ENCODE data around the gene UCP2. TPM values are rescaled to one million over a fixed set of nuclear protein-coding genes. Genes with fewer than 3 reads are reported as not detected.

Gene UCP2
- total and polyA plus RNA-seq, 10 of the 15 experiments (the other 5 are each of a cell fraction or from before 2014, with no cell fraction given), result 32.9 to 248 (median 154) TPM

DNA sequence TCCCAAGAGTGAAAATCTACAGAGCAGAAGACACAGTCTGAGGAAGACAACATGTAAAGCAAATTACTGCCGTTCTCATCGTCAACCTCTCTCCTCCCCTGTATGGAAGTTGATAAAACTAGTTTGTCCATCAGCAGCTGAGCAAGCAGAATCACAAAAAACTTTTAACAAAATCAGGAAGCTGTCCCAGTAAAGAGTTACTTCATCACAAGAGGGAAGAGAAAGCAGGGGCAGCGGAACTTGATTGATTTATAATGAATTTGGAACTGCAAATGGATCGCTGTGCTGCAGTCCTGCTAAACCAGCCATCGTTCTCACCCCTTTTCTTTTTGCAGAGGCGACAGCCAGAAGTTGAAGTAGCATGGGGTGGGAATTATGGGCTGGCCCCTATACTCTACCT, 39.9 kb upstream of the UCP2 start:
- Histone ChIP-seq H3K79me2 (ENCODE audit: control insufficient read depth, insufficient read depth, low read length) (no peaks in the 10 kb centered on the region), H3K4me3 (no peak overlapping the region), H4K20me1 (ENCODE audit: control insufficient read depth, insufficient read depth) (no peaks in the 10 kb centered on the region), H3K27me3 (replicated peaks in 1 of 2; ENCODE audit: control insufficient read depth in 2 of 2, insufficient read depth in 2 of 2, low read length in 1 of 2) (no peaks in the 10 kb centered on the region), H2AFZ (ENCODE audit: control insufficient read depth, low read depth, low read length) (no peak overlapping the region), H3K36me3 (ENCODE audit: control insufficient read depth in 2 of 2, insufficient read depth in 2 of 2, low read length in 1 of 2) (peaks cover 0 to 1% of the 10 kb centered on the region in 2 experiments; a peak in 1 of 4 replicates), H3K27ac (ENCODE audit: control insufficient read depth, insufficient read depth) (no peak overlapping the region), H3K4me2 (ENCODE audit: control insufficient read depth, insufficient read depth) (no peak overlapping the region), H3K4me1 (ENCODE audit: control insufficient read depth, insufficient read depth, low read length) (peaks cover 21% of the 10 kb centered on the region), H3K9ac (ENCODE audit: control insufficient read depth, insufficient read depth, low read length) (no peak overlapping the region), H3K9me3 (replicated peaks; ENCODE audit: control insufficient read depth, insufficient read depth, low read length) (no peaks in the 10 kb centered on the region)
- CTCF ChIA-PET, result no interaction called here
- no TSS peak for BruUV-seq (replicated peaks)
- TF ChIP-seq MYC (IDR thresholded peaks at IDR 0.05; ENCODE audit: insufficient read depth, insufficient read length, insufficient replicate concordance, low read length, severe bottlenecking), result no peak
- no peak for TF ChIP-seq STAT1 (conservative IDR thresholded peaks at IDR 0.05)
- TF ChIP-seq NBN (IDR thresholded peaks at IDR 0.05), result no peak
- TF ChIP-seq, protein P1, sequence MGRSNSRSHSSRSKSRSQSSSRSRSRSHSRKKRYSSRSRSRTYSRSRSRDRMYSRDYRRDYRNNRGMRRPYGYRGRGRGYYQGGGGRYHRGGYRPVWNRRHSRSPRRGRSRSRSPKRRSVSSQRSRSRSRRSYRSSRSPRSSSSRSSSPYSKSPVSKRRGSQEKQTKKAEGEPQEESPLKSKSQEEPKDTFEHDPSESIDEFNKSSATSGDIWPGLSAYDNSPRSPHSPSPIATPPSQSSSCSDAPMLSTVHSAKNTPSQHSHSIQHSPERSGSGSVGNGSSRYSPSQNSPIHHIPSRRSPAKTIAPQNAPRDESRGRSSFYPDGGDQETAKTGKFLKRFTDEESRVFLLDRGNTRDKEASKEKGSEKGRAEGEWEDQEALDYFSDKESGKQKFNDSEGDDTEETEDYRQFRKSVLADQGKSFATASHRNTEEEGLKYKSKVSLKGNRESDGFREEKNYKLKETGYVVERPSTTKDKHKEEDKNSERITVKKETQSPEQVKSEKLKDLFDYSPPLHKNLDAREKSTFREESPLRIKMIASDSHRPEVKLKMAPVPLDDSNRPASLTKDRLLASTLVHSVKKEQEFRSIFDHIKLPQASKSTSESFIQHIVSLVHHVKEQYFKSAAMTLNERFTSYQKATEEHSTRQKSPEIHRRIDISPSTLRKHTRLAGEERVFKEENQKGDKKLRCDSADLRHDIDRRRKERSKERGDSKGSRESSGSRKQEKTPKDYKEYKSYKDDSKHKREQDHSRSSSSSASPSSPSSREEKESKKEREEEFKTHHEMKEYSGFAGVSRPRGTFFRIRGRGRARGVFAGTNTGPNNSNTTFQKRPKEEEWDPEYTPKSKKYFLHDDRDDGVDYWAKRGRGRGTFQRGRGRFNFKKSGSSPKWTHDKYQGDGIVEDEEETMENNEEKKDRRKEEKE (IDR thresholded peaks at IDR 0.05), result no peak
- no peak for TF ChIP-seq ZNF217 (IDR thresholded peaks at IDR 0.05)
- TF ChIP-seq, protein P2, sequence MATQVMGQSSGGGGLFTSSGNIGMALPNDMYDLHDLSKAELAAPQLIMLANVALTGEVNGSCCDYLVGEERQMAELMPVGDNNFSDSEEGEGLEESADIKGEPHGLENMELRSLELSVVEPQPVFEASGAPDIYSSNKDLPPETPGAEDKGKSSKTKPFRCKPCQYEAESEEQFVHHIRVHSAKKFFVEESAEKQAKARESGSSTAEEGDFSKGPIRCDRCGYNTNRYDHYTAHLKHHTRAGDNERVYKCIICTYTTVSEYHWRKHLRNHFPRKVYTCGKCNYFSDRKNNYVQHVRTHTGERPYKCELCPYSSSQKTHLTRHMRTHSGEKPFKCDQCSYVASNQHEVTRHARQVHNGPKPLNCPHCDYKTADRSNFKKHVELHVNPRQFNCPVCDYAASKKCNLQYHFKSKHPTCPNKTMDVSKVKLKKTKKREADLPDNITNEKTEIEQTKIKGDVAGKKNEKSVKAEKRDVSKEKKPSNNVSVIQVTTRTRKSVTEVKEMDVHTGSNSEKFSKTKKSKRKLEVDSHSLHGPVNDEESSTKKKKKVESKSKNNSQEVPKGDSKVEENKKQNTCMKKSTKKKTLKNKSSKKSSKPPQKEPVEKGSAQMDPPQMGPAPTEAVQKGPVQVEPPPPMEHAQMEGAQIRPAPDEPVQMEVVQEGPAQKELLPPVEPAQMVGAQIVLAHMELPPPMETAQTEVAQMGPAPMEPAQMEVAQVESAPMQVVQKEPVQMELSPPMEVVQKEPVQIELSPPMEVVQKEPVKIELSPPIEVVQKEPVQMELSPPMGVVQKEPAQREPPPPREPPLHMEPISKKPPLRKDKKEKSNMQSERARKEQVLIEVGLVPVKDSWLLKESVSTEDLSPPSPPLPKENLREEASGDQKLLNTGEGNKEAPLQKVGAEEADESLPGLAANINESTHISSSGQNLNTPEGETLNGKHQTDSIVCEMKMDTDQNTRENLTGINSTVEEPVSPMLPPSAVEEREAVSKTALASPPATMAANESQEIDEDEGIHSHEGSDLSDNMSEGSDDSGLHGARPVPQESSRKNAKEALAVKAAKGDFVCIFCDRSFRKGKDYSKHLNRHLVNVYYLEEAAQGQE (IDR thresholded peaks at IDR 0.05; ENCODE audit: low read depth, low read length), result no peak
- TF ChIP-seq ZNF207 (IDR thresholded peaks at IDR 0.05; ENCODE audit: borderline replicate concordance), result no peak
- TF ChIP-seq HDGF (IDR thresholded peaks at IDR 0.05), result no peak
- TF ChIP-seq SREBF2 (IDR thresholded peaks at IDR 0.05; ENCODE audit: low read length), result no peak
- no peak for TF ChIP-seq FOS (IDR thresholded peaks at IDR 0.05; ENCODE audit: borderline replicate concordance, extremely low read depth, insufficient read length)
- no peak for TF ChIP-seq NR2F1 (conservative IDR thresholded peaks at IDR 0.05)
- no peak for TF ChIP-seq ATF7 (IDR thresholded peaks at IDR 0.05; ENCODE audit: low read depth)
- FAIRE-seq (no peak), ATAC-seq (no peak), DNase-seq (ENCODE audit: low read depth, low spot score) (no peak)
- 97% methylated on average over 6 of the region's 6 CpGs for WGBS (ENCODE audit: insufficient coverage, insufficient replicate concordance, low lambda C conversion rate, missing lambda C conversion rate)
- POLR2A ChIA-PET, result interaction anchor here (0.5 kb wide), 1 partner anchor 229 kb away, joined by 4 read pairs; no protein-coding TSS in a partner anchor
- intact Hi-C loops (cut with micrococcal nuclease; ENCODE audit: unreplicated experiment), result loop anchor here (5.0 kb wide), 1 partner anchor 40 kb away; the partner anchor contains the start of gene UCP2
- SMC1A ChIA-PET (ENCODE audit: uncharacterized antibody, unreplicated experiment), result interaction anchor here (1.0 to 3.1 kb wide), 2 partner anchors 11 to 31 kb away, joined by 4 to 21 read pairs; no protein-coding TSS in a partner anchor
- in situ Hi-C loops (cut with MboI), result no loop called here
- RAD21 ChIA-PET (ENCODE audit: unreplicated experiment), result no interaction called here

All from GM12878 (cell line).